ENCODE results near the gene SEC31B.

Gene SEC31B

DNA sequence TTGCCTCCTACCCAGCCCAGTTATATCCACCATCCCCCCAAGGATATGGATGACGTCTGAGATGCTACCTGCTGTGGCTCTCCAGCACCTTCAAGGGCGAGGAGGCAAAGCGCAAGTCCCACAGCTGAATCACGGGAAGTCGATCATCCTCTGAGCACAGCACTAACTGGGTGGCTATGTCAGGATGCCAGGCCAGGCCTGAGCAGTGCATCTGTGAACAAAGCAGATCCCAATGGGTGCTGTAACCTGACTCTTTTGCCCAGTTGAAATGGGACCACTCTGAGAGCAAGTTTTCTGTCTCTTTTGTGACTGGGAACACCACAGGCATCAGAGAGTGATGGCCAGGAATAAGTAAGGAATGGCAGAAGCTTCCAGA, 12.3 kb downstream of the SEC31B start:
- TF ChIP-seq, protein P1, sequence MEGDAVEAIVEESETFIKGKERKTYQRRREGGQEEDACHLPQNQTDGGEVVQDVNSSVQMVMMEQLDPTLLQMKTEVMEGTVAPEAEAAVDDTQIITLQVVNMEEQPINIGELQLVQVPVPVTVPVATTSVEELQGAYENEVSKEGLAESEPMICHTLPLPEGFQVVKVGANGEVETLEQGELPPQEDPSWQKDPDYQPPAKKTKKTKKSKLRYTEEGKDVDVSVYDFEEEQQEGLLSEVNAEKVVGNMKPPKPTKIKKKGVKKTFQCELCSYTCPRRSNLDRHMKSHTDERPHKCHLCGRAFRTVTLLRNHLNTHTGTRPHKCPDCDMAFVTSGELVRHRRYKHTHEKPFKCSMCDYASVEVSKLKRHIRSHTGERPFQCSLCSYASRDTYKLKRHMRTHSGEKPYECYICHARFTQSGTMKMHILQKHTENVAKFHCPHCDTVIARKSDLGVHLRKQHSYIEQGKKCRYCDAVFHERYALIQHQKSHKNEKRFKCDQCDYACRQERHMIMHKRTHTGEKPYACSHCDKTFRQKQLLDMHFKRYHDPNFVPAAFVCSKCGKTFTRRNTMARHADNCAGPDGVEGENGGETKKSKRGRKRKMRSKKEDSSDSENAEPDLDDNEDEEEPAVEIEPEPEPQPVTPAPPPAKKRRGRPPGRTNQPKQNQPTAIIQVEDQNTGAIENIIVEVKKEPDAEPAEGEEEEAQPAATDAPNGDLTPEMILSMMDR (IDR thresholded peaks at IDR 0.05) = no peak
- no peak overlapping the region for H3K27ac ChIP-seq

DNA sequence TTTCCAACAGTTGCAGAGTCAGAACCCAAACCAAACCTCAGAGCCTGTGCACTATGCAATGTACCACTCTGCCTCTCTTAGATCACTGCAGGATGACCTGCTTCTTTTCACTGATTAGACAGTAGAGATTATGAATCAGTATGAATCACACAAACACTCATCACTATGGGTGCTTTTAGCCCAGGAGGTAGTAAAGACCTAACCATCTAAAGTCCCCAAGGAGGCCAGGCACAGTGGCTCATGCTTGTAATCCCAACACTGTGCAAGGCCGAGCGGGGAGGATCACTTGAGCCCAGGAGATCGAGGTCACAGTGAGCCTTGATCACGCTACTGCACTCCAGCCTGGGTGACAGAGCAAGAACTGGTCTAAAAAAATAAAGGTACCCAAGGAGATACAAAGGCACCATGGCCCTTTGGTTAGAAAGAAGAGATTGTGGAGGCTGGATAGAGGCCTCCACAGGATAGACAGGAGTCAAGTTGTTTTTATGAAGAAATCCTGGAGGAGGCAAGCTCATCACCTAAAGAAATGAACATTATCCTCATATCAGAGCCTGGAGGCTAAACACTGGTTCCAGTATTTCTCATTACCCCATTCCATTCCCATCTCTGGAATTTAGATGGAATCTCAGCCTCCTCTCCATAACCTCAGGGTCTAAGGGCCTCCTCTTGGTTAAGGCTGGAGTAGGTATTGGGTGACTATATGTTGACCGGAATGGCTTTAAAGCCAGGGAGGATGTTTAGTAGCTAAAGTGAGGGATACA, 12.9 kb downstream of the SEC31B start:
- TF ChIP-seq, protein P1 (IDR thresholded peaks at IDR 0.05) = no peak
- no peak for TF ChIP-seq ZFX (IDR thresholded peaks at IDR 0.05; ENCODE audit: borderline replicate concordance)
- no peak overlapping the region for H3K27ac ChIP-seq

DNA sequence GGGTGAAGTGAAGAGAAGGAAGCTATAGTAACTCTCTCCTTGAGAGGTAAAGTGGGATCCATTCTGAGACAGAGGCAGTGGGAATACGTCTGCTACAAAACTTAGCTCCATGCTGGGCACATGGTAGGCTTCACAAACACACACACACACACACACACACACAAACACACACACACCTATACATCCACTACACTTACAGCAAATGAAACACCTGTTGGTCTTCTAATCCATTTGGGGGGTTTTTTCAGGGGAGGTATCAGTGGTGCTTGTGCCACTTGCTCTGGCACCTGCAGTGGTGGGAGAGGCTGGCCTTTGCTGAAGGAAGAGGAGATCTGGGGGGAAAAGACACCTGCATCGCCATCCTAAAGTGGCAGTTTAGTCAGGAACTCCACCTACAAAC, 14.5 kb downstream of the SEC31B start:
- TF ChIP-seq ZFX (IDR thresholded peaks at IDR 0.05; ENCODE audit: borderline replicate concordance) = no peak
- TF ChIP-seq, protein P1 (IDR thresholded peaks at IDR 0.05) = no peak
- H3K27ac ChIP-seq = no peak overlapping the region

DNA sequence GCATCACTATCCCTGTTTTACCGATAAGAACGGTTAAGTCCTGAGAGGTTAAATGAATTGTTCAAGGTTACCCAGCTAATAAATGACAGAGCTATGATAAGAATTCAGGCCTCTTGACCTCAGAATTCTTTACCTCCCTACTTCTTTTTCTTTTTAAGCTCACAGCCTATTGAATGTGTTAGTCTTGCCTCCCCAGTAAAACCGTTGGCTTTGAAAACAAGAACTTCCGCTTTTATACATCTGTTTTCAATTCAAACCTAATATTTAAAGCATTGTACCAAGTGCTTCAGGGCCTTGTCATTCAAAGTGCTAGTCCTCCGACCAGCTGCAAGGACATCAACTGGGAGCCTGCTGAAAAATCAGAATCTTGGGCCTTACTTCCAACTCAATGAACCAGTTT, 15.6 kb downstream of the SEC31B start:
- no peak overlapping the region for H3K27ac ChIP-seq
- TF ChIP-seq, protein P1 (IDR thresholded peaks at IDR 0.05) = no peak
- no peak for TF ChIP-seq ZFX (IDR thresholded peaks at IDR 0.05; ENCODE audit: borderline replicate concordance)

DNA sequence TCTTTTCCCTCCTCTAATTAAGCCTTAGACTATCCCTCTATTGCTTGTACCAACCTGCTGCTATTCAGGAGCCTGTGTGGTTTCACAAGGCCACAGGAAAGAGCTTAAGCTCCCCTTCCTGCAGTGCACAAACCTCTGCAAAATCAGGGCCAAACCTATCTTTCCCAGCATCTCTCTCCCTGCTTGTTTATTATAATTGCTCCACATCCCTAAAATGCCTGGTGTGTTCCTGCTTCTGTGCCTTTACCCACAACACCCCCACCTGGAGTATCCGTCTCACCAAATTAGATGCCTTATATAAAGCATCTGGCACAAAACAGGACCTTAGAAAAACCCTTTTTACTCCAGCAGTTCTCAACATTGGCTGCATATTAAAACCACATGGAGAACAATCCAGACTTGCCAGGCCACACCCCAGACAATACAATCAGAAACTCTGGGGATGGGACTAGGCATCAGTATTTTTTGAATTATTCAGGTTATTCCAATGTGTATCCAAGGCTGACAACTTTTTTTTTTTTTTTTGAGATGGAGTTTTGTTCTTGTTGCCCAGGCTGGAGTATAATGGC, 16.7 kb downstream of the SEC31B start:
- no peak overlapping the region for H3K27ac ChIP-seq
- TF ChIP-seq ZFX (IDR thresholded peaks at IDR 0.05; ENCODE audit: borderline replicate concordance) = no peak
- TF ChIP-seq, protein P1 (IDR thresholded peaks at IDR 0.05) = no peak

DNA sequence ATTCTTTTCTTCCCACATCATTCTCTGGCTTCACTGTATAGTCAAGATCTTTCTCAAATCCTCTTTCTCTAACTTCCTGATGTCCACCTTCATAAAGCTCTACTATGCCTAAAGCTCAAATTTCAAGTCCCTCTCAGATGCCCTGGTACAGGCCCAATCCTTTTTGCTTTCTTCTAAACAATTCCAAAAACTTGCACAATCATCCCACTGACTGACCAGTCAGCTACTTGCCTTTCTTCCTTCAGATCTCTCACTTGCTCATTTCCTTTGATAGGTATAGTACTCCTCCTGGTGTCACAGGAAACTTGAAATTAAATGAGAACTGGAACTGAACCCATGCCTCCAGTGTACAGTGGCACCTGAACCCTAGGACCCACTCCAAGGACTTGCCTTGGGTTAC, 18.2 kb downstream of the SEC31B start:
- H3K27ac ChIP-seq = no peak overlapping the region
- TF ChIP-seq ZFX (IDR thresholded peaks at IDR 0.05; ENCODE audit: borderline replicate concordance) = no peak
- TF ChIP-seq, protein P1 (IDR thresholded peaks at IDR 0.05) = no peak

DNA sequence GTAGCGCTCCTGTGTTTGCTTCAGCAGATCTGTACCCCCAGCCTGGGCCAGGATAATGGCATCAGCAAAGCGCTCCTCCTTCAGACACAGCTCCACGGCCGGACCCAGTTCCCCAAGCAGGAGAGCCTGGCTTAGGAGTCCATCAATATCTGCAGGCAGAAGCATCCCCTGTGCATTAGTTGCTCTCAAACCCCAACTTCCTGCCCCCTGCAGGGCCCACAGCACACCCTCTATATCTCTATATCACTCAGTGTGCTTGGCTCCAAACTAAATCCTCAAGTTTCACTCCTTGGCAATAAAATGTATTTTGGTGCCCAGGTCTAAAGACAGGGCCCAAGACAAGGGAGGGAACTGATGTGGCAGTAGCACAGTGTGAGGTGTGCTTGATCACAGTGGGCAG, 21.6 kb downstream of the SEC31B start:
- no peak overlapping the region for H3K27ac ChIP-seq
- no peak for TF ChIP-seq ZFX (IDR thresholded peaks at IDR 0.05; ENCODE audit: borderline replicate concordance)
- TF ChIP-seq, protein P1 (IDR thresholded peaks at IDR 0.05) = no peak

All from 22Rv1 (cell line).